GM10847 (cell line): ENCODE results near the gene NT5DC4.

Source experiments
- POLR2A ChIP-seq: IDR thresholded peaks from 2 replicates; pipeline ENCODE4 v1.6.1; 2011; ENCODE audit not compliant: insufficient read length; ENCODE audit errors: extremely low read depth

NT5DC4 gene

DNA sequence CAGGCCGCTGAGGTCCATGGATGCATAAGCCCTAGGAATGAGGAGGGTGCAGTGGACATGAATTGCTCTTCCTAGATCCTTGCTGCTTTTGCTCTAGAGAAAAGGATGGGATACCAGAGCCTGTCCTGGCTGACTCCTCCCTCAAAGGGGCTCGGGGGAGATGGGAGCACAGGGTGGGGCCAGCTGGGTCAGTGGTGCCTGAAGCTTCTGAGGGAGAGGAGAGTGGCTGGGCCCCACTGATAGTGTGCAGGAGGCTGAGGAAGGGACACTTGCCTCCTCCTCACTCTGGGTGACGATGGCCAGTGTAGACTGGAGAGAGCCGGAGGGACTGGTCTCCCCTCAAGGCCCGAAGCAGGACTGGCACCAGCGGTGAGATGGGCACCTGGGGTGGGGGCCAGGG lies at the start of gene NT5DC4:
Gene NT5DC4 (plus strand): TSS at position 236 of the 400 bp plus-strand sequence. CDS start 60 bp downstream, at position 296.
- no peak for TF ChIP-seq POLR2A

GRCh38 chr2:112671801-112672200 lies 49.0 kb upstream of the NT5DC4 start:
- TF ChIP-seq POLR2A, result no peak

DNA sequence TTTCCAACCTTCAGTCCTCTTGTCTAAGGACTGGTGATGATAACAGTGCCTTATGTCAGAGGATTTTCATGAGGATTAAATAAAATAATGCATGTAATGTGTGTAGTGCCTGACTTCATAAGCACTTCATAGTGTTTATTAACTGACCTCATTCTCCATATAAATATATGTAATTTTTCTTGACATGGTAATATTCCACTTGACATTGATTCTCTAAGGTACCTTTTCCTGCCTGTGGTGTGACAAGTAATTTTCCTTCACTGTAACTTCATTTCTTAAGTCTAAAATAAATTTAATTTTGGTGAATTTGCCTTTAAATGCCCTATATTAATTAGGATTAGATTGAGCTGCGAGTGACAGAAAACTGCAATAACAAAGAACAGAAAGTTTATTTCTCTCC lies 47.8 kb upstream of the NT5DC4 start:
- TF ChIP-seq POLR2A, result no peak

GRCh38 chr2:112674229-112674628 lies 46.6 kb upstream of the NT5DC4 start:
- TF ChIP-seq POLR2A, result no peak

DNA sequence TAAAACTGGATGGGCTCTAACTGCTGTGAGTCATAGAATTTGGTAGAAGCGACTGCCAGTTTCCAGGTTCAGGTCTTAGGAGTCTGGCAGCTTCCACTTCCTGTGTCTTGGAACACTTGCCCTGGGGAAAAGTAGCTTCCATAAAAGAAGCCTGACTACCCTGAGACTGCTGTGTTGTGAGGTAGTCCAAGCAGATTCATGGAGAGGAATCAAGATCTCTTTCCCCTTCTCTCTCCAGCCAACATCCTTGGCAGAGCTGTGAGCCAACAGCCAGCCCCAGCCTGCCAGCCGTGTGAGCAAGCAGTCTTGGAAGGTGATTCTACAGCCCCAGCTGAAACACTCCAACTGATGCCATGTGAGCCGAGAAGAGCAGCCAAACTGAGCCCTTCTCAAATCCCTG lies 41.3 kb upstream of the NT5DC4 start:
- no peak for TF ChIP-seq POLR2A

- no peak for TF ChIP-seq POLR2A
Observed at GRCh38 chr2:112680666-112681101, 40.1 kb upstream of the NT5DC4 start.

DNA sequence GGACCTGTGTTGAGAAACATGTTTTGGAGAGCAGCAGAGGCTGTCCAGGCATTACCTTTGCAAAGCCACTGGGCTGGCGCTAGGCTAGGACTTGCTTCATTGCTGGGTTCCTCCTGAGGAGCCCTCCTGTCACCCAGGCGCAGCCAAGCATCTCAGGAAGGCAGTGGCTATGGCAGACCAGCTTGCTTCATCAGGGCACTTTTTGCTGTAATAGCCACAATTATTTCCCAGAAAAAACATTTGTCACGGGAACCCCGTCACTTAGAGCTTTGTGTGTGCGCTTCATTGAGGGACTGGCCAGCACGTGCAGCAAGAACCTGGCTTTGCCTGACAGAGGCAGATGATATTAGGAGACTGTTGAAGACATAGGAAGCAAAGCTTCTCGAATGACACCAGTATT lies 38.7 kb upstream of the NT5DC4 start:
- no peak for TF ChIP-seq POLR2A

DNA sequence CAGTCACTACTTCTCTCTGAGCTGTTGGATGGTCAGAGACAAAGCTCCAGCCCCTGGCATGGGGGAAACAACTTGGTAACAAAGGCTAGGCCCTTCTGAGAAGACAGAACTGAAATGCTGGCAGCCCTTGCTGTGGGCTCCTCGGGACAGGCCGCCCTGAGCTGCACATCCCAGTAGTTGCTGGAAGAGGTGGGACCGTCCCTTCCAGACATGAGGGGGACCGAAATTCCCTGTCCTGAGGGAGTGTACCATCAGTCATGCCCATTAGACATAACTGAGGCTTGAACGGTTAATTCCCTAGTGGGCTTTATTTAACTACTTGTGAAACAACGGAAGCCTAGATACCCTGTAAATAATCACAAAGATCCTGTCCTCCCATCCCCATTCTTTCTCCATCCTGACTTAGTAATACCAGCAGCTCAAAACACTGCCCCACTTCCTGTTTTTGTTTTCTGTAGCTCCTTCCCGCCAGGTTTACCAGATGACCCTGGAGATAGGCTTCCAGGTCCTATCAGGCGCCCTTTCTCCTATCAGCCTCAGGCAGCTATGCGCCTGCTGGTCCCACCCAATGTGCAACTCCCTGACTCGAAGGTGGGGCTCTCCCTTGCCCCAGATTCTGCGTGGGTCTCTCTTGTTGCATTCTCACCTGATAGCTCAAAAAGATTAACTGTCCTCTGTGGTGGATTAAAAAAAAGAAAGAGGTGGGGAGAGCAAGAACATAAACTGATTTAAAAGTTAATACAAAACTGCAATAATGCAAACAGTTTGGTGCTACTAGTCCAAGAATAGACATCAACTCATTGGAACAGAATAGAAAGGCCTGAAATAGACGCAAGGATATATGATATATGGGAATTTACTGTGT lies 37.0 kb upstream of the NT5DC4 start:
- no peak for TF ChIP-seq POLR2A

GRCh38 chr2:112684415-112684775 lies 36.4 kb upstream of the NT5DC4 start:
- no peak for TF ChIP-seq POLR2A

DNA sequence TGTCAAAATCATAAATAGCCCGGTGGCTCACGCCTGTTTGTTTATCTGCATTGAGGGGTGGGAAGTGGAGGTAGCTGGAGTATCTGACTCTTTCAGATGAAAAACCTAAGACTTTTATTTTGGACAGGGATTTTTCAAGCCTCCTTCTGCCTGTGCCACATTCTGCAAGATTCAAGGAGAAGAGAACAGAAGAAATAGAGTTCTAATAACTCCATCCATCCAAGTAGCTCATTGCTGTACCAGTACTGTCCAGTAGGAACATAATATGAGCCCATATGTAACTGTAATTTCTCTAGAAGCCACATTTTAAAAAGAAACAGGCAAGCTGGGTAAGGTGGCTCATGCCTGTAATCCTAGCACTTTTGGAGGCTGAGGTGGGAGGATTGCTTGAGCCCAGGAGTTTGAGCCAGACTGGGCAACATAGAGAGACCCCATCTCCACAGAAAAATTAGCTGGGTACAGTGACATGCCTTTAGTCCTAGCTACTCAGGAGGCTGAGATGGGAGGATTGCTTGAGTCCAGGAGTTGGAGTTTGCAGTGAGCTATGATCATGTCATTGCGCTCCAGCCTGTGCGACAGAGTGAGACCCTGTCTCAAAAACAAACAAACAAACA lies 35.4 kb upstream of the NT5DC4 start:
- no peak for TF ChIP-seq POLR2A

DNA sequence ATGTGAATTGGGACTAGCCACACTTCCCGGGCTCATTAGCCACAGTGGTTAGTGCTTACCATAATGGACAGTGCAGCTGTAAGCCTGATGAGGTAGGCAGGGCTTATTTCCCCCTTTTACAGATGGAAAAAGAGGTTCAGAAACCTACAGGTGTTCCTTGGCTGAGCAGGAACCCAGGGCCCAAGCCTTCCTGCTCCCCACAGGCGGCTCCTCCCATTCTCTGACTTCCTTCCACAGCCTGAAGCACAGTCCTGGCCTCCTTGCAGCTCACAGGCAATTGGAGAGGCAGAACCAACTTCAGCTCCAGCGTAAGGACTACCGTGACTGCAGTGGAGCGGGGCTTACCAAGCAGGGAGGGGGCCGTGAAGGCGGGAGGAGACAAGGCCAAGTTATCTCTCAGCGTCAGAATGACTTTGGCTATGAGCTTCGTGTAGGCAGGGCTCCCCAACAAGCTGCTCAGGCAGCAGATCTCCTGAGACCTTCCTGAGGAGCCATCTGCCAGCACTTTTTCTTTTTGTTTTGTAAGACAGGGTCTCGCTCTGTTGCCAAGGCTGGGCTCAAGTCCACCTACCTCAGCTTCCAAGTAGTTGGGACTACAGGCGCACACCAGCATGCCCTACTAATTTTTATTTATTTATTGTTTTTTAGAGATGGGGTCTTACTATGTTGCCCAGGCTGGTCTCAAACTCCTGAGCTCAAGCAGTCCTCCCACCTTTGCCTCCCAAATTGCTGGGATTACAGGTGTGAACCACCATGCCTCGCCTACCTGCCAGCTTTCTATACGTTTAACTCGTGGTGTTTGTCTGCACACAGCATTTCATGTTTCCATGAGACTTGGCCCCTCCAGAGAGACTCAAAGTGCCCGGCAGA lies 34.2 kb upstream of the NT5DC4 start:
- TF ChIP-seq POLR2A, result no peak

- no peak for TF ChIP-seq POLR2A
Observed at GRCh38 chr2:112687522-112687921, 33.3 kb upstream of the NT5DC4 start.

DNA sequence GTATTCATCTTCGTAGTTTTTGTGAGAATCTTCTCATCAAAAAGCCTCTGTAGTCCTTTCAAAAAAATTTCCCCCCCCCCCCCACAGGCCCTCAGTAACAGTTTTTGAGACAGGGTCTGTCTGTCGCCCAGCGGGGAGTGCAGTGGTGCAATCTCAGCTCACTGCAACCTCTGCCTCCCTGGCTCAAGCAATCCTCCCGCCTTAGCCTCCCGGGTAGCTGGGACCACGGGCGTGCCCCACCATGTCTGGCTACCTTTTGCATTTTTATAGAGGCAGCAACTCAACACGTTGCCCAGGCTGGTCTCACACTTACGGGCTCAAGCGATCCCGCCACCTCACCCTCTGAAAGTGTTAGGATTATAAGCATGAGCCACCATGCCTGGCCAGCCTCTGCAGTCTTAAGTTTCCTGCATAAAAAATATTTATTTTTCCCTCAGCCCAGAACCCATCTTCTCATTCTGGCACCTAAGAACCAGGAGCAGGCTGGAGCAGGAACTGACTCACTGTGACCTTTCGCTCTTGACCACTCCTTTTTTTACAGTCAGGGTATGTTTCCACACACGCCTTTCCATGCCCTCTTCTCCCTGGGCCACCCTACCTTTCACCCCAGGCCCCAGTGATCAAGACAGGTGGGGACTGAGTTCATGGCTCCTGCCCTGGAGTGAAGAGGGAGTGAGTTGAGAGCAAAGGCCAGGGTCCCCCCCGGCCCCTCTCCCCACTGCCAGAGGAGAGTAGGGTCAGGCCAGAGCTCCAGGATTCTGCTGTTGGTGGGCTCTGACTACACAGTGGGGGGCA lies 32.5 kb upstream of the NT5DC4 start:
- no peak for TF ChIP-seq POLR2A

DNA sequence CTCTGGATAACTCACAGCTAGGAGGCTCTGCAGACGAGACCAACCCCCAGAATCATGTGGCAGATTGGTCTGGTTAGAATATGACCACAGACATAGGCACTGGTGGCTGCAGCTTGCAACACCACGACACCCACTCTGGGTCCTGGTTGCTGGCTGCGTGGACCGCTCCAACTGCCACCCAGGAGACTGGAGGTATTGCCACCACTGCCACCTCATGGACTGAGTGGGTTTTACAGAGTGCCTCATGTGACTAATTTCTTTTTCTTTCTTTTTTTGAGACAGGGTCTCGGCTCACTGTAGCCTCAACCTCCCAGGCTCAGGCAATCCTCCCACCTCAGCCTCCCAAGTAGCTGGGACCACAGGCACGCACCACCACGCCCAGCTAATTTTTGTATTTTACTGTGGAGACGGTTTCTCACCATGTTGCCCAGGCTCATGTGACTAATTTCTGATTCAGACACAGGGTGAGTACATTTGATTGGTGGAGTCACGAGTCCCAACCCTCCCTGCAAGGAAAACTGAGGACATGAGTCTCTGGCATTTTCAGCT lies 29.9 kb upstream of the NT5DC4 start:
- no peak for TF ChIP-seq POLR2A

- no peak for TF ChIP-seq POLR2A
Observed at GRCh38 chr2:112691881-112692281, 28.9 kb upstream of the NT5DC4 start.

DNA sequence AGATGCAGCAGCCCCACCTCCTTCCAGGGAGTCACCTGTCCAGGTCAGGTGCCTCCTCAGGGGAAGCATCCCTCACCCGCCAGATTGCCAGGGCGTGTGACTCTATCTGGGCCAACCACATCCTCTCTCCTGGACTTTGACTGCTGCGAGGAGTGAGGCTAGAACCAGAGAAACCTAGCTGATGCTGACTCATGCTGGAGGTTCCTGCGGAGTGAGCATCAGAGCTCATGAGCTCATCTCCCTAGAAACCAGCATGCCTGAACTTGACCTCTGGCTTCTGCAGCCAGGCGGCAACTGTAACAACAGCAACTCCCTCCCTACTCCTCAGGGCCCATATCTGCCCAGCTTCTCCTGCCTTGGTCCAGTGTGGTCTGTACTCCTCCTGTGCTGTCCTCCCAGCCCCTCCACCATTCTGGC lies 28.3 kb upstream of the NT5DC4 start:
- no peak for TF ChIP-seq POLR2A
